Calu3 (cell line): ENCODE measurements around the gene SPIRE1. TPM values are rescaled to one million over a fixed set of nuclear protein-coding genes. Genes with fewer than 3 reads are reported as not detected.

Experiments
- BruUV-seq: library from RNA; stranded (reverse); fragments of 400-500 nt; replicated peaks from 2 replicates; lab custom pipeline; 2021; lab: Mats Ljungman, UMichigan
- CTCF ChIA-PET: fragments of 300-600 bp; sonication (Branson Sonifier 250); formaldehyde crosslinking; loops from one replicate; lab custom pipeline; 2022; ENCODE audit warnings: antibody characterized with exemption; lab: Charles Lee
- DNase-seq: peaks from one replicate; pipeline ENCODE4 v3.0.0; 2022
- H3K27ac Mint-ChIP-seq: one replicate; pipeline ENCODE4 v1.8.0; 2022; ENCODE audit warnings: mixed read lengths; ENCODE audit not compliant: unreplicated experiment
- H3K27me3 Mint-ChIP-seq: one replicate; pipeline ENCODE4 v1.8.0; 2022; ENCODE audit warnings: mixed read lengths; ENCODE audit not compliant: unreplicated experiment
- H3K36me3 Mint-ChIP-seq: one replicate; pipeline ENCODE4 v1.8.0; 2022; ENCODE audit warnings: mild to moderate bottlenecking, moderate library complexity, mixed read lengths; ENCODE audit not compliant: insufficient read depth, unreplicated experiment
- H3K4me1 Mint-ChIP-seq: one replicate; pipeline ENCODE4 v1.8.0; 2022; ENCODE audit warnings: mild to moderate bottlenecking, low read depth, mixed read lengths; ENCODE audit not compliant: unreplicated experiment
- H3K4me3 Mint-ChIP-seq: one replicate; pipeline ENCODE4 v1.8.0; 2022; ENCODE audit warnings: mild to moderate bottlenecking, low read depth, moderate library complexity, mixed read lengths; ENCODE audit not compliant: unreplicated experiment
- H3K9me3 Mint-ChIP-seq: one replicate; pipeline ENCODE4 v1.8.0; 2022; ENCODE audit warnings: low read depth, mixed read lengths; ENCODE audit not compliant: unreplicated experiment
- intact Hi-C: fragments of 100-400 bp; cut with micrococcal nuclease; formaldehyde crosslinking; loops from one replicate; pipeline ENCODE4 v1.10.0; 2022; ENCODE audit not compliant: unreplicated experiment
- total RNA-seq: library from RNA; stranded (reverse); gene quantifications from 2 replicates; pipeline ENCODE4 v1.2.3, GENCODE V29; 2022
- TF ChIP-seq, protein P1 (sequence below): fragments of 200-600 bp; IDR thresholded peaks from one replicate; pipeline ENCODE4 v1.8.0; 2022; ENCODE audit warnings: antibody characterized with exemption; ENCODE audit not compliant: unreplicated experiment

The SPIRE1 gene
- total RNA-seq, 1 experiment from 2014 or later: 98.6 TPM

DNA sequence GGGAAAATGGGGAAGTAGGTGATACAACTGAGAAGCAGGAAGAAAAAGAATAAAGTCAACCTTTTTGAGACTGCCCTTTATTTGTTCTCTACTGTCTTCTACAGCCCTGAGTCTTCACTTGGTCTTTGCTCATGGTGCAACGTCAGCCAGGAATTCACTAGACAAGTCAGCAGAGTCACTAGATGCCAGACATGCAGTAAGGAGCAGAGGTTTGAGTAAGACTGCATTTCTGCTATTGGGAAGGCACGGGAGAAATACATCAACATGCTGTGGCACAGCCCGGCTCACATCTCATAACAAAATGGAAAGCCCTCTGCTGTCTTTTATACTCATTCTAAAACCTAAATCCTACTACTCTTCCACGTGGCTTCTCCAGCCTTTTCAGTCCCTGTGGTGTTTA lies 183.0 kb downstream of the SPIRE1 start:
- no TSS peak for BruUV-seq
- DNase-seq: no peak
- H3K27me3 Mint-ChIP-seq: no peaks in the 10 kb centered on the region
- no peaks in the 10 kb centered on the region for H3K4me1 Mint-ChIP-seq
- intact Hi-C loops: no loop called here
- H3K27ac Mint-ChIP-seq: no peak overlapping the region
- H3K4me3 Mint-ChIP-seq: no peak overlapping the region
- H3K36me3 Mint-ChIP-seq: peaks cover 37% of the 10 kb centered on the region
- CTCF ChIA-PET: interaction anchor here (0.6 kb wide), 1 partner anchor 132 kb away, joined by 3 read pairs; no protein-coding TSS in a partner anchor
- no peaks in the 10 kb centered on the region for H3K9me3 Mint-ChIP-seq
- TF ChIP-seq, protein P1, sequence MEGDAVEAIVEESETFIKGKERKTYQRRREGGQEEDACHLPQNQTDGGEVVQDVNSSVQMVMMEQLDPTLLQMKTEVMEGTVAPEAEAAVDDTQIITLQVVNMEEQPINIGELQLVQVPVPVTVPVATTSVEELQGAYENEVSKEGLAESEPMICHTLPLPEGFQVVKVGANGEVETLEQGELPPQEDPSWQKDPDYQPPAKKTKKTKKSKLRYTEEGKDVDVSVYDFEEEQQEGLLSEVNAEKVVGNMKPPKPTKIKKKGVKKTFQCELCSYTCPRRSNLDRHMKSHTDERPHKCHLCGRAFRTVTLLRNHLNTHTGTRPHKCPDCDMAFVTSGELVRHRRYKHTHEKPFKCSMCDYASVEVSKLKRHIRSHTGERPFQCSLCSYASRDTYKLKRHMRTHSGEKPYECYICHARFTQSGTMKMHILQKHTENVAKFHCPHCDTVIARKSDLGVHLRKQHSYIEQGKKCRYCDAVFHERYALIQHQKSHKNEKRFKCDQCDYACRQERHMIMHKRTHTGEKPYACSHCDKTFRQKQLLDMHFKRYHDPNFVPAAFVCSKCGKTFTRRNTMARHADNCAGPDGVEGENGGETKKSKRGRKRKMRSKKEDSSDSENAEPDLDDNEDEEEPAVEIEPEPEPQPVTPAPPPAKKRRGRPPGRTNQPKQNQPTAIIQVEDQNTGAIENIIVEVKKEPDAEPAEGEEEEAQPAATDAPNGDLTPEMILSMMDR: no peak

DNA sequence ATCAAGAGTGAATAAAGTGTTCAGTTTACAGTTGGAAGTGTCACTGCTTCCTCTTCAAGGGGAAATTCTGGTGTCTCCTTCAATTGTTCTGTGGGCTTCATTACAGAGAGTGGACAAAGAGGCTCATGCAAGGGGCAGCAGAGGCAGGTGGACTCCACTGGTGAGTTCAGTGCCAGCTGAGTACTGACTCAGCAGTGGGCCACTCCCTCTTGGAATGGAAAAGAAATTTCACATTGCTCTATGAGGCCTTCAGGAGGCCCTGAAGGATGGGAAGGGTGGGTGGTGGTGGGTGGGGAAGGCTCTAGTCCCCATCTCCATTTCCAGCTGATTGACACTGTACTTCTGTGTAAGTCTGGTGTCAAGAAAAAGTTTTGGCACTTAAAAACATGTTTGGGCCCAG lies 183.8 kb downstream of the SPIRE1 start:
- no peaks in the 10 kb centered on the region for H3K9me3 Mint-ChIP-seq
- CTCF ChIA-PET: interaction anchor here (0.6 kb wide), 1 partner anchor 133 kb away, joined by 3 read pairs; no protein-coding TSS in a partner anchor
- H3K27me3 Mint-ChIP-seq: no peaks in the 10 kb centered on the region
- H3K27ac Mint-ChIP-seq: no peak overlapping the region
- no peak for DNase-seq
- H3K4me1 Mint-ChIP-seq: no peaks in the 10 kb centered on the region
- intact Hi-C loops: no loop called here
- H3K4me3 Mint-ChIP-seq: no peak overlapping the region
- peaks cover 34% of the 10 kb centered on the region for H3K36me3 Mint-ChIP-seq
- BruUV-seq: no TSS peak
- TF ChIP-seq, protein P1: no peak

DNA sequence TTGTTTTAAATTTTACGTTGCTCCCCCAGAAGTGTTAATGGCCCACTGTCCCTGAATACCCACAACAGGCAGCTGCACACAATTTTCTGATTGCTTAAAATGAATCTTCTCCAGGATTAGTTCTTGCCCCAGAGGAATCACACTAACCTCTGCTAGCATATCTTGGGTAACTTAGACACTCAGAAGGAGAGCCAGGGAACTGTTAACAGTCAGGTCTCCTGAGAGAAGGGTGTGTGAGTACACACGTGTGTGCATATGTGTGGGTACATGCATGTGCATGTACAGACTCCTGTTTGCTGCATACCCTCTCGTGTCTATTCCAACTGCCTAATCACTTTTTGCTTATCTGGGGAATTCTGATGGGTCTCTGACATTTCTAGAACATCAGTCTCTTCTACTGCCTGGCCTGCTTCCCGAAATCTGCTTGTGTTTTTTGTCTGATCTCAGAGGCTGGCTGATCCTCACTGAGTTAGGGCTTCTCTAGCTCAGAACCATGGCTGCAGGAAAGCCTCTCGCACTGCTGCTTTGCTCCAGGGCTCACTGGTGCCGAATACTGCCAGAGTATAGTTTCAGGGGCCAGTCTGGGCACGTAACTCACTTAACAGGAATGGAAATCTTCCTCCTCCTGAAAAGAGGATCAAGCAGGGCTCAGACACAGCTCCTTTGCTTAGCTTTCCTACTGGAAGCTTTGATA lies 187.4 kb downstream of the SPIRE1 start:
- DNase-seq: no peak
- H3K4me3 Mint-ChIP-seq: no peak overlapping the region
- no peaks in the 10 kb centered on the region for H3K9me3 Mint-ChIP-seq
- intact Hi-C loops: no loop called here
- TF ChIP-seq, protein P1: no peak
- CTCF ChIA-PET: no interaction called here
- BruUV-seq: no TSS peak
- H3K4me1 Mint-ChIP-seq: no peaks in the 10 kb centered on the region
- H3K27me3 Mint-ChIP-seq: no peaks in the 10 kb centered on the region
- H3K36me3 Mint-ChIP-seq: peaks cover 25% of the 10 kb centered on the region
- H3K27ac Mint-ChIP-seq: no peak overlapping the region

DNA sequence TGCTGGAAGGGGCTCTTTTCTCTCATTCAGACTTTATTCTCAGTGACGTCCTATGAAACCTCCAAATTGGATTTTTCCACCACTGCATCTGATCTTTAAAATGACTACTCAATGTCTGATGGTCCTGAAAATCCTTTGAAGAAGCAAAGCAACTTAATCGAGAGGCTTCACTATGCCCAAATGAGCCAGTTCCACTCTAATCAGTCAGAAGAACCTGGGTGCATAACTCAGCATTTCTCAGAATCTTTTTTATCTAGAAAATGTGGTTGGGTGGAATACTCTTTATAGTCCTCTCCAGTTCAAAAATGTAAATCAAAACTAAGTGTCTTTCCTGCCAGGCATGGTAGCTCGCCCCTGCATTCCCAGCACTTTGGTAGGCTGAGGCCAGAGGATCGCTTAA lies 189.5 kb downstream of the SPIRE1 start:
- H3K27me3 Mint-ChIP-seq: no peaks in the 10 kb centered on the region
- BruUV-seq: no TSS peak
- no peaks in the 10 kb centered on the region for H3K9me3 Mint-ChIP-seq
- intact Hi-C loops: no loop called here
- no peak for DNase-seq
- CTCF ChIA-PET: interaction anchor here (0.9 kb wide), 1 partner anchor 11 kb away, joined by 3 read pairs; no protein-coding TSS in a partner anchor
- no peak overlapping the region for H3K4me3 Mint-ChIP-seq
- peaks cover 36% of the 10 kb centered on the region for H3K36me3 Mint-ChIP-seq
- no peak overlapping the region for H3K27ac Mint-ChIP-seq
- no peaks in the 10 kb centered on the region for H3K4me1 Mint-ChIP-seq
- TF ChIP-seq, protein P1: no peak
